Right lobe of liver (tissue), 4 donors: ENCODE measurements around the gene PTPN18.

Source experiments
- CTCF ChIP-seq, 4 donors: fragments of 200-600 bp in 3 of 4; fragments of 450-650 bp in 1 of 4; IDR thresholded peaks; one replicate each; pipeline versions ENCODE4 v1.5.1 to v1.8.0; 2016 to 2022; ENCODE audit warnings: antibody characterized with exemption in 4 of 4, mild to moderate bottlenecking in 2 of 4
- POLR2A ChIP-seq: fragments of 450-650 bp; IDR thresholded peaks from one replicate; pipeline ENCODE4 v1.6.1; 2017; ENCODE audit warnings: antibody characterized with exemption, mild to moderate bottlenecking
- donor health status: DM: no; HTN: no; CAD: no.
- donor health status: DM: no; HTN: no; CAD: no.
- donor health status: DM: no; HTN: yes; CAD: no.

- TF ChIP-seq POLR2A, result no peak
- no peak for TF ChIP-seq CTCF (IDR thresholded peaks at IDR 0.05)
These were observed 33.9 kb downstream of the PTPN18 start for GRCh38 chr2:130389783-130390182.
